ENCODE measurements around the gene GGCT.
"Not testable (repeated sequence)": the region's sequence is repeated elsewhere in the genome, so short reads cannot be mapped to it uniquely, and the experiment has no call there.

Gene GGCT

GRCh38 chr7:30485667-30486066, 19.0 kb downstream of the GGCT start:
- no peak overlapping the region for H3K27ac ChIP-seq (ENCODE audit: insufficient read depth, low read length, poor library complexity, severe bottlenecking)
- DNase-seq = no peak

GRCh38 chr7:30481416-30481815, 23.2 kb downstream of the GGCT start:
- not testable (repeated sequence) for DNase-seq

More at GRCh38 chr7:30485667-30486066, 19.0 kb downstream of the GGCT start:
- no peaks in the 10 kb centered on the region for H3K4me1 ChIP-seq (ENCODE audit: control insufficient read depth, insufficient read depth, low read length, poor library complexity, severe bottlenecking)
- H3K36me3 ChIP-seq (ENCODE audit: control insufficient read depth, insufficient read depth, low read length) = no peaks in the 10 kb centered on the region
- no peak overlapping the region for H3K4me3 ChIP-seq (ENCODE audit: insufficient read depth, low read depth, low read length, poor library complexity, severe bottlenecking)
- H3K27me3 ChIP-seq (replicated peaks; ENCODE audit: control insufficient read depth, insufficient read depth, low read length, poor library complexity, severe bottlenecking) = no peaks in the 10 kb centered on the region
- no peaks in the 10 kb centered on the region for H3K9me3 ChIP-seq (ENCODE audit: control insufficient read depth, low read length)

GRCh38 chr7:30479202-30480120, 25.2 kb downstream of the GGCT start:
- Histone ChIP-seq H3K27me3 (replicated peaks; ENCODE audit: control insufficient read depth, insufficient read depth, low read length, poor library complexity, severe bottlenecking) (no peaks in the 10 kb centered on the region), H3K4me1 (ENCODE audit: control insufficient read depth, insufficient read depth, low read length, poor library complexity, severe bottlenecking) (no peaks in the 10 kb centered on the region), H3K4me3 (ENCODE audit: insufficient read depth, low read depth, low read length, poor library complexity, severe bottlenecking) (peak overlapping the region; percentile 79), H3K36me3 (ENCODE audit: control insufficient read depth, insufficient read depth, low read length) (no peaks in the 10 kb centered on the region), H3K27ac (ENCODE audit: insufficient read depth, low read length, poor library complexity, severe bottlenecking) (peak overlapping the region; percentile 71), H3K9me3 (ENCODE audit: control insufficient read depth, low read length) (no peaks in the 10 kb centered on the region)
- DNase-seq = peak in 1 of 3 donors; percentile 18

More at GRCh38 chr7:30481416-30481815, 23.2 kb downstream of the GGCT start:
- not testable (repeated sequence) for H3K27ac ChIP-seq (ENCODE audit: insufficient read depth, low read length, poor library complexity, severe bottlenecking); H3K27me3 ChIP-seq (replicated peaks; ENCODE audit: control insufficient read depth, insufficient read depth, low read length, poor library complexity, severe bottlenecking); H3K36me3 ChIP-seq (ENCODE audit: control insufficient read depth, insufficient read depth, low read length); H3K9me3 ChIP-seq (ENCODE audit: control insufficient read depth, low read length); H3K4me3 ChIP-seq (ENCODE audit: insufficient read depth, low read depth, low read length, poor library complexity, severe bottlenecking); H3K4me1 ChIP-seq (ENCODE audit: control insufficient read depth, insufficient read depth, low read length, poor library complexity, severe bottlenecking)

GRCh38 chr7:30478349-30479201, 26.1 kb downstream of the GGCT start, which contains the start of gene NOD1:
Gene NOD1, minus strand, starts transcription at chr7:30478784. Its CDS starts 21,863 bp downstream, at chr7:30456921.
- no peaks in the 10 kb centered on the region for H3K9me3 ChIP-seq (ENCODE audit: control insufficient read depth, low read length)
- H3K27ac ChIP-seq (ENCODE audit: insufficient read depth, low read length, poor library complexity, severe bottlenecking) = peak within 1 kb of the TSS; percentile 71
- peak within 1 kb of the TSS; percentile 79 for H3K4me3 ChIP-seq (ENCODE audit: insufficient read depth, low read depth, low read length, poor library complexity, severe bottlenecking)
- H3K27me3 ChIP-seq (replicated peaks; ENCODE audit: control insufficient read depth, insufficient read depth, low read length, poor library complexity, severe bottlenecking) = no peaks in the 10 kb centered on the region
- peak; percentile 27 to 49 (median 41) for DNase-seq
- H3K4me1 ChIP-seq (ENCODE audit: control insufficient read depth, insufficient read depth, low read length, poor library complexity, severe bottlenecking) = no peaks in the 10 kb centered on the region
- H3K36me3 ChIP-seq (ENCODE audit: control insufficient read depth, insufficient read depth, low read length) = no peaks in the 10 kb centered on the region

- no peak for DNase-seq
- H3K4me3 ChIP-seq (ENCODE audit: insufficient read depth, low read depth, low read length, poor library complexity, severe bottlenecking) = no peak overlapping the region
- H3K4me1 ChIP-seq (ENCODE audit: control insufficient read depth, insufficient read depth, low read length, poor library complexity, severe bottlenecking) = peaks cover 10% of the 10 kb centered on the region
Observed at GRCh38 chr7:30476459-30477145, 28.0 kb downstream of the GGCT start.

GRCh38 chr7:30475580-30475979, 29.0 kb downstream of the GGCT start:
- Histone ChIP-seq H3K27ac (ENCODE audit: insufficient read depth, low read length, poor library complexity, severe bottlenecking) (no peak overlapping the region), H3K4me3 (ENCODE audit: insufficient read depth, low read depth, low read length, poor library complexity, severe bottlenecking) (no peak overlapping the region), H3K27me3 (replicated peaks; ENCODE audit: control insufficient read depth, insufficient read depth, low read length, poor library complexity, severe bottlenecking) (no peaks in the 10 kb centered on the region), H3K36me3 (ENCODE audit: control insufficient read depth, insufficient read depth, low read length) (no peaks in the 10 kb centered on the region), H3K4me1 (ENCODE audit: control insufficient read depth, insufficient read depth, low read length, poor library complexity, severe bottlenecking) (peaks cover 12% of the 10 kb centered on the region), H3K9me3 (ENCODE audit: control insufficient read depth, low read length) (no peaks in the 10 kb centered on the region)
- DNase-seq = no peak

More at GRCh38 chr7:30476459-30477145, 28.0 kb downstream of the GGCT start:
- no peak overlapping the region for H3K27ac ChIP-seq (ENCODE audit: insufficient read depth, low read length, poor library complexity, severe bottlenecking)
- no peaks in the 10 kb centered on the region for H3K36me3 ChIP-seq (ENCODE audit: control insufficient read depth, insufficient read depth, low read length)
- no peaks in the 10 kb centered on the region for H3K9me3 ChIP-seq (ENCODE audit: control insufficient read depth, low read length)
- H3K27me3 ChIP-seq (replicated peaks; ENCODE audit: control insufficient read depth, insufficient read depth, low read length, poor library complexity, severe bottlenecking) = no peaks in the 10 kb centered on the region

- no peaks in the 10 kb centered on the region for H3K36me3 ChIP-seq (ENCODE audit: control insufficient read depth, insufficient read depth, low read length)
- no peak overlapping the region for H3K27ac ChIP-seq (ENCODE audit: insufficient read depth, low read length, poor library complexity, severe bottlenecking)
- H3K4me3 ChIP-seq (ENCODE audit: insufficient read depth, low read depth, low read length, poor library complexity, severe bottlenecking) = no peak overlapping the region
- H3K9me3 ChIP-seq (ENCODE audit: control insufficient read depth, low read length) = no peaks in the 10 kb centered on the region
- H3K4me1 ChIP-seq (ENCODE audit: control insufficient read depth, insufficient read depth, low read length, poor library complexity, severe bottlenecking) = peaks cover 13% of the 10 kb centered on the region
- H3K27me3 ChIP-seq (replicated peaks; ENCODE audit: control insufficient read depth, insufficient read depth, low read length, poor library complexity, severe bottlenecking) = no peaks in the 10 kb centered on the region
- no peak for DNase-seq
Observed at GRCh38 chr7:30474893-30475292, 29.7 kb downstream of the GGCT start.

- no peak overlapping the region for H3K4me3 ChIP-seq (ENCODE audit: insufficient read depth, low read depth, low read length, poor library complexity, severe bottlenecking)
- H3K36me3 ChIP-seq (ENCODE audit: control insufficient read depth, insufficient read depth, low read length) = no peaks in the 10 kb centered on the region
- DNase-seq = no peak
- H3K4me1 ChIP-seq (ENCODE audit: control insufficient read depth, insufficient read depth, low read length, poor library complexity, severe bottlenecking) = peaks cover 15% of the 10 kb centered on the region
- H3K9me3 ChIP-seq (ENCODE audit: control insufficient read depth, low read length) = no peaks in the 10 kb centered on the region
- H3K27me3 ChIP-seq (replicated peaks; ENCODE audit: control insufficient read depth, insufficient read depth, low read length, poor library complexity, severe bottlenecking) = no peaks in the 10 kb centered on the region
- H3K27ac ChIP-seq (ENCODE audit: insufficient read depth, low read length, poor library complexity, severe bottlenecking) = no peak overlapping the region
Observed at GRCh38 chr7:30474485-30474884, 30.1 kb downstream of the GGCT start.

GRCh38 chr7:30473903-30474302, 30.7 kb downstream of the GGCT start:
- Histone ChIP-seq H3K4me1 (ENCODE audit: control insufficient read depth, insufficient read depth, low read length, poor library complexity, severe bottlenecking) (peaks cover 15% of the 10 kb centered on the region), H3K27ac (ENCODE audit: insufficient read depth, low read length, poor library complexity, severe bottlenecking) (no peak overlapping the region)

More at GRCh38 chr7:30473903-30474302, 30.7 kb downstream of the GGCT start:
- no peak for DNase-seq
- no peak overlapping the region for H3K4me3 ChIP-seq (ENCODE audit: insufficient read depth, low read depth, low read length, poor library complexity, severe bottlenecking)
- no peaks in the 10 kb centered on the region for H3K9me3 ChIP-seq (ENCODE audit: control insufficient read depth, low read length)
- H3K36me3 ChIP-seq (ENCODE audit: control insufficient read depth, insufficient read depth, low read length) = no peaks in the 10 kb centered on the region
- no peaks in the 10 kb centered on the region for H3K27me3 ChIP-seq (replicated peaks; ENCODE audit: control insufficient read depth, insufficient read depth, low read length, poor library complexity, severe bottlenecking)
